Aorta (tissue), 5 donors: ENCODE data around the gene GGTLC1. TPM values are rescaled to one million over a fixed set of nuclear protein-coding genes. Genes with fewer than 3 reads are reported as not detected.

ENCODE experiments used
- ATAC-seq: fragments of 200-7000 bp; cut with Tn5 transposase; one replicate; pipeline ENCODE4 v1.9.1; 2022; ENCODE audit warnings: moderate library complexity; ENCODE audit not compliant: low FRiP score
- DNase-seq, 2 donors: peaks; one replicate each; pipeline ENCODE4 v3.0.0-alpha.2; 2020
- H3K27ac ChIP-seq, 2 donors: one replicate each; pipeline ENCODE4 v1.5.1; 2013; ENCODE audit warnings: low read length in 2 of 2, mild to moderate bottlenecking in 2 of 2, moderate library complexity in 2 of 2, control low read depth in 1 of 2, inconsistent platforms in 1 of 2, low read depth in 1 of 2
- H3K27me3 ChIP-seq, 2 donors: one replicate each; pipeline ENCODE4 v1.6.1; 2013; ENCODE audit warnings: control low read depth in 1 of 2, low read length in 1 of 2, mild to moderate bottlenecking in 1 of 2, moderate library complexity in 1 of 2; ENCODE audit not compliant: insufficient read depth in 2 of 2, control insufficient read depth in 1 of 2
- H3K36me3 ChIP-seq, 2 donors: one replicate each; pipeline ENCODE4 v1.6.1; 2013; ENCODE audit warnings: control low read depth in 1 of 2, low read length in 1 of 2, mild to moderate bottlenecking in 1 of 2; ENCODE audit not compliant: insufficient read depth in 2 of 2, control insufficient read depth in 1 of 2
- H3K4me1 ChIP-seq, 2 donors: one replicate each; pipeline ENCODE4 v1.6.1; 2013; ENCODE audit warnings: low read length in 2 of 2, control low read depth in 1 of 2, mild to moderate bottlenecking in 1 of 2, moderate library complexity in 1 of 2; ENCODE audit not compliant: insufficient read depth in 2 of 2, control insufficient read depth in 1 of 2
- H3K4me3 ChIP-seq, 2 donors: one replicate each; pipeline ENCODE4 v1.5.1; 2013; ENCODE audit warnings: low read length in 2 of 2, control low read depth in 1 of 2, mild to moderate bottlenecking in 1 of 2
- H3K9me3 ChIP-seq: one replicate; pipeline ENCODE4 v1.6.1; 2013; ENCODE audit warnings: mild to moderate bottlenecking, low read length; ENCODE audit not compliant: control insufficient read depth
- WGBS, 2 donors: extraction: QIAGEN DNeasy Blood & Tissue Kit; methylation state at CpG; one replicate each; pipeline ENCODE4 v1.1.7; 2013; 5-methylcytosine and 5-hydroxymethylcytosine counted together
- intact Hi-C, 2 donors: fragments of 100-400 bp; cut with DNase I; formaldehyde crosslinking; loops; one replicate each; pipeline versions ENCODE4 v1.14.2 to v1.15.0; 2022
- polyA plus RNA-seq, 2 donors: library from polyadenylated mRNA; stranded (reverse); fragments of 200-250 nt; gene quantifications; one replicate each; pipeline ENCODE4 v1.2.3, GENCODE V29; 2013
- total RNA-seq, 2 donors: library from RNA; stranded (reverse); fragmentation: NEBNext Ultra II Directional; extraction: Animal tissue kit (Norgen Biotek cat#: 25700); gene quantifications; one replicate each; pipeline ENCODE4 v1.2.1, GENCODE V29; 2021
- donor health status: healthy with polysubstance abuse.
- donor health status: Bipolar disorder and iron deficiency.
- donor health status: DM: no; HTN: no; CAD: no.
- donor health status: DM: no; HTN: no; CAD: no.
- donor health status: DM: yes; HTN: yes; CAD: no.

GGTLC1 gene
- total and polyA plus RNA-seq, 4 donors, result not detected

GRCh38 chr20:23963941-23964340 is 24.6 kb downstream of the GGTLC1 start:
- ATAC-seq (no peak), DNase-seq (no peak)
- 39 to 47% methylated on average over 1 of the region's 1 CpG for WGBS, 2 donors
- Histone ChIP-seq H3K27ac (no peak overlapping the region), H3K36me3 (no peaks in the 10 kb centered on the region), H3K9me3 (peaks cover 2% of the 10 kb centered on the region), H3K4me1 (no peaks in the 10 kb centered on the region), H3K27me3 (no peaks in the 10 kb centered on the region), H3K4me3 (no peak overlapping the region)
- intact Hi-C loops, result no loop called here

- Histone ChIP-seq H3K27me3 (no peaks in the 10 kb centered on the region), H3K36me3 (no peaks in the 10 kb centered on the region), H3K4me1 (no peaks in the 10 kb centered on the region), H3K9me3 (peaks cover 2% of the 10 kb centered on the region), H3K27ac (no peak overlapping the region), H3K4me3 (no peak overlapping the region)
- intact Hi-C loops, result no loop called here
- no peak for DNase-seq
- ATAC-seq, result no peak
Measured at GRCh38 chr20:23962272-23962671, 26.3 kb downstream of the GGTLC1 start.

GRCh38 chr20:23959054-23959453 is 29.5 kb downstream of the GGTLC1 start:
- no peaks in the 10 kb centered on the region for H3K9me3 ChIP-seq
- intact Hi-C loops, result no loop called here
- peaks cover 0 to 2% of the 10 kb centered on the region in 2 donors for H3K27me3 ChIP-seq
- no peaks in the 10 kb centered on the region for H3K4me1 ChIP-seq
- ATAC-seq (no peak), DNase-seq (no peak)
- no peak overlapping the region for H3K27ac ChIP-seq
- H3K4me3 ChIP-seq, result no peak overlapping the region
- 75 to 78% methylated on average over 7 of the region's 7 CpGs for WGBS, 2 donors
- no peaks in the 10 kb centered on the region for H3K36me3 ChIP-seq

GRCh38 chr20:23955896-23956295 is 32.7 kb downstream of the GGTLC1 start:
- no peak for ATAC-seq
- Histone ChIP-seq H3K36me3 (no peaks in the 10 kb centered on the region), H3K4me1 (no peaks in the 10 kb centered on the region), H3K4me3 (no peak overlapping the region), H3K27ac (no peak overlapping the region), H3K27me3 (peaks cover 0 to 2% of the 10 kb centered on the region in 2 donors), H3K9me3 (no peaks in the 10 kb centered on the region)
- DNase-seq, result no peak
- 37 to 46% methylated on average over 3 of the region's 3 CpGs for WGBS, 2 donors
- intact Hi-C loops, result no loop called here

GRCh38 chr20:23954008-23954745 is 34.4 kb downstream of the GGTLC1 start:
- DNase-seq (no peak), ATAC-seq (no peak)
- Histone ChIP-seq H3K27me3 (peaks cover 0 to 2% of the 10 kb centered on the region in 2 donors), H3K4me3 (no peak overlapping the region), H3K36me3 (no peaks in the 10 kb centered on the region), H3K9me3 (no peaks in the 10 kb centered on the region), H3K4me1 (no peaks in the 10 kb centered on the region), H3K27ac (no peak overlapping the region)
- intact Hi-C loops, result no loop called here
- WGBS, 2 donors, result 50 to 57% methylated on average over 13 of the region's 13 CpGs

GRCh38 chr20:23946206-23946605 is 42.4 kb downstream of the GGTLC1 start:
- intact Hi-C loops, result loop anchor here in 1 of 2 donors (5.0 kb wide), 1 partner anchor 926 kb away; no protein-coding TSS in a partner anchor

GRCh38 chr20:23943304-23943703 is 45.3 kb downstream of the GGTLC1 start:
- Histone ChIP-seq H3K4me1 (no peaks in the 10 kb centered on the region), H3K27ac (no peak overlapping the region), H3K27me3 (peaks cover 0 to 1% of the 10 kb centered on the region in 2 donors), H3K4me3 (no peak overlapping the region), H3K9me3 (peaks cover 1% of the 10 kb centered on the region), H3K36me3 (no peaks in the 10 kb centered on the region)
- ATAC-seq, result no peak
- no peak for DNase-seq
- 83 to 86% methylated on average over 5 of the region's 5 CpGs for WGBS, 2 donors
- intact Hi-C loops, result no loop called here

More at GRCh38 chr20:23946206-23946605, 42.4 kb downstream of the GGTLC1 start:
- peaks cover 1% of the 10 kb centered on the region for H3K9me3 ChIP-seq
- peaks cover 0 to 1% of the 10 kb centered on the region in 2 donors for H3K27me3 ChIP-seq
- 59% methylated on average over 3 of the region's 3 CpGs for WGBS, 2 donors
- H3K27ac ChIP-seq, result no peak overlapping the region
- H3K36me3 ChIP-seq, result no peaks in the 10 kb centered on the region
- DNase-seq (no peak), ATAC-seq (no peak)
- no peaks in the 10 kb centered on the region for H3K4me1 ChIP-seq
- H3K4me3 ChIP-seq, result no peak overlapping the region

- ATAC-seq (no peak), DNase-seq (no peak)
- no peaks in the 10 kb centered on the region for H3K9me3 ChIP-seq
- peaks cover 0 to 1% of the 10 kb centered on the region in 2 donors for H3K27me3 ChIP-seq
- intact Hi-C loops, result loop anchor here in 1 of 2 donors (5.0 kb wide), 1 partner anchor 978 kb away; no protein-coding TSS in a partner anchor
- no peak overlapping the region for H3K27ac ChIP-seq
- no peak overlapping the region for H3K4me3 ChIP-seq
- H3K4me1 ChIP-seq, result no peaks in the 10 kb centered on the region
- no peaks in the 10 kb centered on the region for H3K36me3 ChIP-seq
Measured at GRCh38 chr20:23939641-23940040, 48.9 kb downstream of the GGTLC1 start.

- no peaks in the 10 kb centered on the region for H3K4me1 ChIP-seq
- WGBS, 2 donors, result 24 to 38% methylated on average over 2 of the region's 2 CpGs
- DNase-seq (no peak), ATAC-seq (no peak)
- H3K27ac ChIP-seq, result no peak overlapping the region
- peaks cover 0 to 1% of the 10 kb centered on the region in 2 donors for H3K27me3 ChIP-seq
- no peaks in the 10 kb centered on the region for H3K36me3 ChIP-seq
- H3K9me3 ChIP-seq, result no peaks in the 10 kb centered on the region
- intact Hi-C loops, result loop anchor here in 1 of 2 donors (5.0 kb wide), 1 partner anchor 978 kb away; no protein-coding TSS in a partner anchor
- no peak overlapping the region for H3K4me3 ChIP-seq
Measured at GRCh38 chr20:23939063-23939462, 49.5 kb downstream of the GGTLC1 start.
